ENCODE measurements around the gene RNF214. TPM values are rescaled to one million over a fixed set of nuclear protein-coding genes. Genes with fewer than 3 reads are reported as not detected.
"Not testable (repeated sequence)": the region's sequence is repeated elsewhere in the genome, so short reads cannot be mapped to it uniquely, and the experiment has no call there.

The RNF214 gene
- total RNA-seq, 1 donor from 2014 or later, result 37.1 TPM

GRCh38 chr11:117269856-117270255, 37.4 kb downstream of the RNF214 start:
- no peaks in the 10 kb centered on the region for H3K27me3 Mint-ChIP-seq (ENCODE audit: unreplicated experiment)
- H3K4me3 Mint-ChIP-seq (ENCODE audit: unreplicated experiment), result no peak overlapping the region
- H3K36me3 Mint-ChIP-seq (ENCODE audit: low read depth, unreplicated experiment), result peaks cover 15% of the 10 kb centered on the region
- no peak for TF ChIP-seq CTCF (IDR thresholded peaks at IDR 0.05; ENCODE audit: unreplicated experiment)
- no peak for DNase-seq (ENCODE audit: low spot score)
- no peaks in the 10 kb centered on the region for H3K4me1 Mint-ChIP-seq (ENCODE audit: unreplicated experiment)
- H3K9me3 Mint-ChIP-seq (ENCODE audit: unreplicated experiment), result no peaks in the 10 kb centered on the region
- H3K27ac Mint-ChIP-seq (ENCODE audit: unreplicated experiment), result no peak overlapping the region

GRCh38 chr11:117271208-117271607, 38.7 kb downstream of the RNF214 start:
- Mint-ChIP-seq H3K36me3 (ENCODE audit: low read depth, unreplicated experiment) (peaks cover 15% of the 10 kb centered on the region), H3K4me3 (ENCODE audit: unreplicated experiment) (no peak overlapping the region), H3K9me3 (ENCODE audit: unreplicated experiment) (no peaks in the 10 kb centered on the region), H3K27ac (ENCODE audit: unreplicated experiment) (no peak overlapping the region), H3K4me1 (ENCODE audit: unreplicated experiment) (no peaks in the 10 kb centered on the region), H3K27me3 (ENCODE audit: unreplicated experiment) (no peaks in the 10 kb centered on the region)
- TF ChIP-seq CTCF (IDR thresholded peaks at IDR 0.05; ENCODE audit: unreplicated experiment), result no peak
- no peak for DNase-seq (ENCODE audit: low spot score)

GRCh38 chr11:117272175-117272574, 39.7 kb downstream of the RNF214 start:
- H3K9me3 Mint-ChIP-seq (ENCODE audit: unreplicated experiment); H3K4me1 Mint-ChIP-seq (ENCODE audit: unreplicated experiment); H3K27ac Mint-ChIP-seq (ENCODE audit: unreplicated experiment); H3K4me3 Mint-ChIP-seq (ENCODE audit: unreplicated experiment); H3K27me3 Mint-ChIP-seq (ENCODE audit: unreplicated experiment); DNase-seq (ENCODE audit: low spot score): not testable (repeated sequence)
- H3K36me3 Mint-ChIP-seq (ENCODE audit: low read depth, unreplicated experiment), result peaks cover 15% of the 10 kb centered on the region

- Mint-ChIP-seq H3K4me1 (ENCODE audit: unreplicated experiment) (no peaks in the 10 kb centered on the region), H3K9me3 (ENCODE audit: unreplicated experiment) (no peaks in the 10 kb centered on the region), H3K27ac (ENCODE audit: unreplicated experiment) (no peak overlapping the region), H3K27me3 (ENCODE audit: unreplicated experiment) (no peaks in the 10 kb centered on the region), H3K4me3 (ENCODE audit: unreplicated experiment) (no peak overlapping the region), H3K36me3 (ENCODE audit: low read depth, unreplicated experiment) (peaks cover 15% of the 10 kb centered on the region)
- no peak for DNase-seq (ENCODE audit: low spot score)
- TF ChIP-seq CTCF (IDR thresholded peaks at IDR 0.05; ENCODE audit: unreplicated experiment), result no peak
Measured at GRCh38 chr11:117273550-117274289, 41.2 kb downstream of the RNF214 start.

DNA sequence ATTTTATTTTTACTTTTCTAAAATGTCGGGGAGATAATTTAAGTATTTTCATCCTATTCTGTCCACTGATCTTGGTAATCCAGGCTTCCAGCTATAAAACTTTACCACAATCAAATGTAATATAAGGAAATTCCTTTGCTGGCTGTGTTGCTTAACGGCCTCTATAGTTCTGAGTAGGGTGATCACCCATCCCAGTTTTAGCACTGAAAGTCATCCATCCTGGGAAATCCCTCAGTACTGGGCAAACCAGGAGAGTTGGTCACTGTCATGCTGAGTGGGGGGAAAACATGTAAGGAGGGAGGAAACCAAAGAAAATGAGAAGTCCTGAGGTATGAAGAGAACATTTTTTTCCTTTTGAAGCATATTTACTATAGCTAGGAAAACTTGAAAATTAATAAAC, 45.9 kb downstream of the RNF214 start:
- TF ChIP-seq CTCF (IDR thresholded peaks at IDR 0.05; ENCODE audit: unreplicated experiment), result no peak
- Mint-ChIP-seq H3K9me3 (ENCODE audit: unreplicated experiment) (no peaks in the 10 kb centered on the region), H3K4me3 (ENCODE audit: unreplicated experiment) (no peak overlapping the region), H3K27ac (ENCODE audit: unreplicated experiment) (no peak overlapping the region), H3K27me3 (ENCODE audit: unreplicated experiment) (no peaks in the 10 kb centered on the region), H3K4me1 (ENCODE audit: unreplicated experiment) (no peaks in the 10 kb centered on the region), H3K36me3 (ENCODE audit: low read depth, unreplicated experiment) (peaks cover 20% of the 10 kb centered on the region)
- DNase-seq (ENCODE audit: low spot score), result no peak

Measured in endothelial cell (in vitro differentiated cells).